LNCaP clone FGC (cell line): Measurements from ENCODE around the gene SMPD3.

ENCODE experiments used
- DNase-seq: peaks from one replicate; pipeline ENCODE4 v3.0.0-alpha.2; 2011; ENCODE audit warnings: low read depth
- H3K4me3 ChIP-seq: 2 replicates; pipeline ENCODE4 v1.5.1; 2011; ENCODE audit warnings: mild to moderate bottlenecking, low read depth, low read length, control low read depth
- TF ChIP-seq, protein P1 (sequence below): IDR thresholded peaks from 2 replicates; pipeline ENCODE4 v1.5.1; 2012; ENCODE audit warnings: mild to moderate bottlenecking; ENCODE audit not compliant: control insufficient read depth, insufficient read depth; ENCODE audit errors: extremely low read depth

SMPD3 gene

DNA sequence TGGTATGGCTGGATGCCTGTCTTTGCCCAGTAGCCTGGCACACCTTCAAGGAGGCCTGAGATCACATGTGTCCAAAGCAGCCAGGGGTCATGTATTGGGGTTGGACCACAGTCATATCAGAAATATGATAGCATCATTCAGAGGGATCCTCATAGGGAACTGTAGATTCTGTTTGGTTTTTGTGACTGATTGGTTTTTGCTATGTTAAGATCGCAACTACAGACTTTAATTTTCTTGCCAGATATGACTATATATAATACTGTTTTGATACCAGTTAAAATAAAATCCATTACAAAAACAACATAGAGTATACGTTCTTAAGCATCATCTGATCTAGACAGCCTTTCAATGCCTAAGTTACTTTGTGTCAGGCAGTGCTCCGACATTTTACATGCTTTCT, 11.8 kb upstream of the SMPD3 start:
- TF ChIP-seq, protein P1, sequence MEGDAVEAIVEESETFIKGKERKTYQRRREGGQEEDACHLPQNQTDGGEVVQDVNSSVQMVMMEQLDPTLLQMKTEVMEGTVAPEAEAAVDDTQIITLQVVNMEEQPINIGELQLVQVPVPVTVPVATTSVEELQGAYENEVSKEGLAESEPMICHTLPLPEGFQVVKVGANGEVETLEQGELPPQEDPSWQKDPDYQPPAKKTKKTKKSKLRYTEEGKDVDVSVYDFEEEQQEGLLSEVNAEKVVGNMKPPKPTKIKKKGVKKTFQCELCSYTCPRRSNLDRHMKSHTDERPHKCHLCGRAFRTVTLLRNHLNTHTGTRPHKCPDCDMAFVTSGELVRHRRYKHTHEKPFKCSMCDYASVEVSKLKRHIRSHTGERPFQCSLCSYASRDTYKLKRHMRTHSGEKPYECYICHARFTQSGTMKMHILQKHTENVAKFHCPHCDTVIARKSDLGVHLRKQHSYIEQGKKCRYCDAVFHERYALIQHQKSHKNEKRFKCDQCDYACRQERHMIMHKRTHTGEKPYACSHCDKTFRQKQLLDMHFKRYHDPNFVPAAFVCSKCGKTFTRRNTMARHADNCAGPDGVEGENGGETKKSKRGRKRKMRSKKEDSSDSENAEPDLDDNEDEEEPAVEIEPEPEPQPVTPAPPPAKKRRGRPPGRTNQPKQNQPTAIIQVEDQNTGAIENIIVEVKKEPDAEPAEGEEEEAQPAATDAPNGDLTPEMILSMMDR: no peak
- H3K4me3 ChIP-seq: no peak overlapping the region
- DNase-seq: no peak

DNA sequence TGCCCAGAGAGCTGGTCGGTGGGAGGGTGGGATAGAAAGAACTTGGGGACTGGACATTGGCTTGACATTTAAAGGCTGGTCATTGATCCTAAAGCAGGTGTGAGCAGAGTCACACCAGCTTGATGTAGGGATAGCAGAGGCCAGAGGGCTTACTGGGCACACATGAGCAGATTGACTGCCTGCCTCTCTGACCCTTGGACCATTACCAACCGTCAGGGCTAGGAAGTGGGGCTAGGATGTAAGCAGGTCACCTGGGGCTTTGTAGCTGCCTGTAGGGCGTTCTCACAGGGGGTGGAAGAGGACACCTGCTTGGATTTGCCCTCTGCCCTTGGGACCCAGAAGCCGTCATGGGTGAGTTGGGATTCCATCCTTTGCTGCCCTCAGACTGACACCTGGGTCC, 11.1 kb upstream of the SMPD3 start:
- DNase-seq: no peak
- no peak overlapping the region for H3K4me3 ChIP-seq
- TF ChIP-seq, protein P1: no peak

DNA sequence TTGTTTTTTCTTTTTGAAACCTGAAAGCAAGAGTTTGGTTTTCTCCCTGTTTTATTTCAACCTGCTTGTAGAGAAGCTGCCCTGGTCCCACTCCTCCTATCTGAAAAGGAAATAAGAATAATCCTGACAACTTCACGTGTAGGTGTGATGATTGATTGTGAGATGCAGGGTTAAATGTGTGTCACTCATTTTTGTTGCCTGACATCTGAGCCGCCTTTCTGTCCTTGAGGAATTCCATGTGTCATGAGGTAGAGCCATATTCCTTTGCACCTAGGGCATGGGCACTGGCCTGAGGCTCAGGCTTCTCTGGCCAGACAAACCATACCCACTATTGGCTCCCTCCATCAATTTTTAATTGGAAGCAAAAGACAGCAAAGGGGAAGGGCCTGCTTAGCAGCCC, 10.2 kb upstream of the SMPD3 start:
- TF ChIP-seq, protein P1: no peak
- DNase-seq: no peak
- no peak overlapping the region for H3K4me3 ChIP-seq

DNA sequence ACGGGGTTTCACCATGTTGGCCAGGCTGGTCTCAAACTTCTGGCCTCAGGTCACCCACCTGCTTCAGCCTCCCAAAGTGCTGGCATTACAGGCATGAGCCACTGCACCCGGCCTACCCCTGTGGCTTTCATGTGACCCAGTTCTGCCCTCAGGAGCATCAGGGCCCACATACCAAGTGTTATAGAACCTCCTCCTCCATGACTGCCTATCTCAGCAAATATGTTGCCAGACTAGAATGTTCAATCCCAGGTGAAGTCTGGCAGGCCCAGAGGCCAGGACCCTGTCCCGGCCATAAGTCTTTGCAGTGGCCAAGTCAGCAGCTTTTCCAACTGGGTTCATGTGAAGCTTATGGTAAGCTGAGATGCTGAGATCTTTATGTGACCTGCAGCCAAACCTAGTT, 9.8 kb upstream of the SMPD3 start:
- TF ChIP-seq, protein P1: no peak
- no peak for DNase-seq
- no peak overlapping the region for H3K4me3 ChIP-seq

DNA sequence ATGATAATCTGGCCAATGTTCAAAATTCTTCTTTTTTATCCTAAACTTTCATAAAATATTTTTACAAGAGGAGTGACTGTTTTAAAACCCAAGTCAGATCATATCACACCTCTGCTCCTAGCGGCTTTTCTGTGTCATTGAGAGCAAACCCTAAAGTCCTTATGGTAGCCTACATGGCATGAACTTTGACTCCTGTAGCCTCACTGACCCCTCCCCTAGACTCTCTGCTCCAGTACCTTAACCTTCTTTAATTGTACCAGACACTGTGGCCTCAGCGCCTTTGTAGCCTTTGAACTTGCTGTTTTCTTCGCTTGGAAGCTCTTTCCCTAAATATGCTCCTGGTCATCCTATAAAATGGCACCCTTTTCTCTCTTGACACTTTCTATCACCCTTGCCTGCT, 7.3 kb upstream of the SMPD3 start:
- no peak for DNase-seq
- H3K4me3 ChIP-seq: no peak overlapping the region
- TF ChIP-seq, protein P1: no peak

DNA sequence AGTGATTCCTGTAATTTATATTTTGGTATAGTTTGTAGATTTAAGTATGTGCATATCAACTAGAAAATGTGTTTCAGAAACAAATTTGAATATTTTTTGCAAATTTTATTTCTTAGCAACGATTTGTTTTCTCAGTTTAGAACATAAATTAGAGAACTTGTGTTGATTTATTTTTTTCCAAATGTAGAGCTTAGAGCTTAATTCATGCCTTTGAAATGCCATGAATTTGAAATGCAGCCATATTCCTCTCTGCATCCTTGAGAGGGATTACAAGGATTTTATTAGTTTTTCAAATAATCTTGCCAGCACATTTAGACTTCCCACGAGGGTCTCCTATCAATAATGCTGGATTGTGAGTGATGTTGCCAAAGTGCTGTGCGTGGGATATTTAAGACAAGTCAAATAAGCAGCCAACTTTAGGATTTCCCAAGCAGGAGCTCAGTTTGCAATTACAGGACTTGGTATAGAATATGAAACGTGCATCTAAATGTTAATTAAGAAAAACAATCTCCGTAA, 6.7 kb upstream of the SMPD3 start:
- no peak for DNase-seq
- no peak overlapping the region for H3K4me3 ChIP-seq
- TF ChIP-seq, protein P1: no peak

DNA sequence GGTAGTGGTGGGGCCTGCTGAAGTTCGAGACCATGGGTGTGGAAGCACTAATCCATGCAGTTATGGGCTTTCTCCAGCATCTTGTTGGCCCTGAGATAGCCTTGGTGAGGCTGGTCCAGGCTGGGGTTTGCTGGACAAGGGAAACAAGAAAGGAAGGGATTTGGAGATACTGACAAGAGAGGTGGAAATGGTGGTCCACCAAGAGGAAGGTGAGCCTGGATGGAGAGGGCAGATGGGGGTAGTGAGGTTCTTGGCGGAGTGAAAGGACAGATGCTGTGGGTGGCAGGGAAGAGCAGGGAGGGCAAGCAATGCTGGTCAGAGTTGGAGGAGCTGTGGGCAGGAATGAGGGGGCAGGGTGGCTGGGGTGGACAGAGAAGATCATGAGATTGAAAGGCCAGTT, 5.5 kb upstream of the SMPD3 start:
- no peak for DNase-seq
- H3K4me3 ChIP-seq: no peak overlapping the region
- TF ChIP-seq, protein P1: no peak
